T-helper 9 cell (primary cell): ENCODE measurements around the gene CASP5.
"Not testable (repeated sequence)": the region's sequence is repeated elsewhere in the genome, so short reads cannot be mapped to it uniquely, and the experiment has no call there.

ENCODE experiments used
- DNase-seq: peaks from one replicate; pipeline ENCODE4 v3.0.0-alpha.2; 2020
- total RNA-seq, 2 donors: gene quantifications; one replicate each; lab custom pipeline; 2026; lab: John Stamatoyannopoulos, UW

CASP5 gene
- 0 to 0.35 reads per million in 2 donors for total RNA-seq

DNA sequence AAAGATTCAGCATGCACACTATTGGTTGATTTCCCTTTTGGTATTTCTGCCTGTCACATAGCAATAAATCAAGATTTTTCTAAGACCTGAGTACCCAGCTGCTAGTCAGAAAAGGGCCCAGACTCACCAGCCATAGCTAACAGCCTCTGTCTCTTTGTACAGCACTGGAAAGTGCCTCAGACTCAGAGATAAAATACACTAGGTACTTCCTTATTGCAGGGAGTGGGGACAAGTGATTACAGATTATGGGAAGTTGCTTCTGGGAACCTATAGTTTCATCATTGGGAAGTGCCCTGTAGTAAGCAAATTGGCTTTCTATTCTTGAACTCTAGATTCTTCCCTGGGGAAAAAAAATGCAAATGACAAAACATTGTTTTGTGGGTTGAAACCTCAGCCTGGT is at the start of gene CASP5:
Gene CASP5, minus strand, starts transcription at position 166 of the 400 bp plus-strand sequence. Its CDS starts 32 bp downstream, at position 134.
- no peak for DNase-seq

- not testable (repeated sequence) for DNase-seq
Measured at GRCh38 chr11:105072080-105072479, 49.1 kb upstream of the CASP5 start.

DNA sequence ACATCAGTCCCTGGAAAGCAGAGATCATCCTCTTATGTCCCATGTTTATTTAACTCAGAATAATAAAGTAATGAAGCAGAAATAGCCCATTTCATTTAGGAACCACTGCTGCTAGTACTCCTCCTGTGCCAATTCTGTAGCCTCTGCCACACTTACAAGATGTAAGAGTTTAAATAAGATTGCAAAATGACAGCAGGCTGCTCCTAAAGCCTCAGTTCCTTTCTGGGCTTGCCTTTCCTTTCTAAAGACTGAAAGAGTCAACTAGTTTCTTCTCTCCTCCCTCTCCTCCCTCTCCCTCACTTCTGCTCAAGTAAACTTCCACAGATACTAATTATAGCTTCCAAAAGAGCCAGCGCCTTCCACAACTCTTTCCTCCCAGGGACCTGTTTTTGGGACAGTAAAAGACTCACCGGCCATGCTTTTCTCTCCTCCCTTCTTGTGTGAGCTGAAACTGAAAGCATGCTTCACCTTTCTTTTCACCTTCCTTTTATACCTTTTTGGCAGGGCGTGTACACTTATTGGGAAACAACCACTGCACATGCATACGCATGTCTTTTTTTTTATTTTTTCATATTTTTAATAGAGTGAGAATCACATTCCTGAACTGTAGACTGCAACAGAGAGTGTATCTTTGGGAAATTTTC is 48.2 kb upstream of the CASP5 start:
- DNase-seq = no peak

DNA sequence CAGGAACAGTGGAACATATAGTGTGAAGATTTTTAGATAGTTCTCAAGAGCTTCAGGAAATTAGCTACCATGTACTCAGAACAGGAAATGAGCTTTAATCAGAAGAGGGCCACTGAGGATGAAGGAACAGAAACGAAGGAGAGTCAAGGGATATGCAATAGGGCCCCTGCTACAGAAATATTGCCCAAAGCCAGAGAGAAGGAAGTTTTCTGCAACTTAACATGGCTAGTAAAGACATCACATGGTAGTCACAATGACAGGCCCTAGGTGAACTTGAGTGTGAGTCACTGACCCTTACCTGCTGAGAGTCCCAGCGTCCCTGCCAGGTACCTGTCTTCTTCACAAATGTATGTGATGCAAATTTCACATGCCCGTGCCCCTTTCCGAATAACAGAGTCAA is 47.3 kb upstream of the CASP5 start:
- DNase-seq = no peak

DNA sequence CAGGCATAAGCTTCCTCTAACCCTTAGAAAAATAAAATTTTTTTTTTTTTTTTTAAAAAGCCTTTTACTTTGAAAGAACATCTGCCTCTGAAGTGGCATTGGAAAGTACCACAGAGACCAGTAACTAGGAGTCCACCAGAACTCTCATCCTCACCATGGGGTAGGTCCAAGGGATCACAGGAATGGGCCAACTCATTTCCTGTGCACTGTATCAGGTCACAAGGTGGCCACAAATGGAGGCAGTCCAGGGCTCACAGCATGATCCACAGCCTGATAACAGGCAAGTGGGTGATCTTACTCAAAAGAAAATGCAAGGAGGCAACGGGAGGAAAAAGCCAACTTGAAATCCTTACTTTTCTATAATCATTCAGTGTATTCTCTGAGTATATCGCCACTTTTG is 46.8 kb upstream of the CASP5 start:
- DNase-seq = not testable (repeated sequence)

DNA sequence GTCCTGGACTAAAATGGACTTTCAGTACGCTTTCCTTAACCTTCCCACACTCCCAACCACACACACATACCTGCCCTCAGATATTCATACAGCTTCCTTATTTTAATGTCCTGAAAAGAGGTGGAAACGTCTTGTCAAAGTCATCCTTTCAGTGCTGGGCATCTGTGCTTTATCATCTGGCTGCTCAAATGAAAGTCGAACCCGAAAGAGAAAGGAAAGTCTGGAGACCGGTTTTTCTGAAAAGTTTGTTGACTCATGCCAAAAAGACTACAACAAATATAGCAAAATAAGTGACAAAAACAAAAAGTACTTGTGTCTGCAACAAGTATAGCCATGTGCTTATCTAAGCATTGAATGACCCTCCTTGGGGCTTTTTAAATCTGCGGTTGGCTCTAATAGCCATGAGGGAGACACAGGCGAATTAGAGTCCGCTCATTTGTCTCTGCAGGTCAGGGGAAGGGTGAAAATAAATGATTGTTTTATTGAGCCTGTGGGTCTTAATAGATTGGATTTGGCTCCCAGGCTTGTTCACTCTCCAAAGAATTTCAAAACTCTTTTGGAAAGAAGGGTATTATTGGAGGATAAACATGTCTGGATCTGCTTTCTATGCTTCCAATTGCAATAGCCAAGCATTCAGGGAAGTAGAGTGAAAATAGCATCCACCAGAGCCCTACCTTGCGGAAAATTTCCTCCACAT is 40.4 kb upstream of the CASP5 start:
- not testable (repeated sequence) for DNase-seq

DNA sequence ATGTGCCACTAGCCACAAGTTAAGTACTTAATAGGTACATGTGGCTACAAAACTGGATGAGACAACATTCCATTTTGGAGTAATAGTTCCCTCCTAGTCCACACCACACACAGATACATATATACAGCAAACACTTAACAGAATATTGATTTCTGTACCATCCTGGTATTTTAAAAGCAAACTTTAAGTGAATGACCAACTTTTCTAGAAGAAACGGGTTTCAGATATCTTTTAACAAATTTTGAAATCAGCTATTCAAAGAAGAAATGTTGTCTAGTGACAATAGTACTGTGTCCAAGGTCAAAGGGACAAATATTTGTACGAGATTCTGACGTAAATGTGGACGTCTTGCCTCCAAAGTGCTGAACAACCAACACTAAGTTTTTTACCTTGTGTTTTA is 34.5 kb upstream of the CASP5 start:
- DNase-seq = no peak

DNA sequence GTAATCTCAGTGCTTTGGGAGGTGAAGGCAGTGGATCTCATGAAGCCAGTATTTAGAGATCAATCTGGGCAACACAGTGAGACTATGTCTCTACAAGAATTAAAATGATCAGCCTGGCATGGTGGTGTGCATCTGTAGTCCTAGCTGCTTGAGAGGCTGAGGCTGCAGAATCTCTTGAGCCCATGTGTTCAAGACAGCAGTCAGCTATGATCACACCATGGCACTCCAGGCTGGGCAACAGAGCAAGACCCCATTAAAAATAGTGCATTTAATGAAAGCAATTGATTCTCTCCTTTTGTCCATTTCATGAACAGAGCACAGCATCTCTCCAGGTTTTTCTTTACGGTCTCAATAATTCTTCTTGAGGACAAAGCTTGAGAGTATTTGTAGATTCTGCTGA is 33.5 kb upstream of the CASP5 start:
- no peak for DNase-seq

- DNase-seq = no peak
Measured at GRCh38 chr11:105054723-105055493, 31.9 kb upstream of the CASP5 start.

GRCh38 chr11:105052487-105052886 is 29.5 kb upstream of the CASP5 start:
- no peak for DNase-seq

GRCh38 chr11:105051559-105051958 is 28.6 kb upstream of the CASP5 start:
- no peak for DNase-seq

GRCh38 chr11:105049481-105049880 is 26.5 kb upstream of the CASP5 start:
- DNase-seq = no peak

DNA sequence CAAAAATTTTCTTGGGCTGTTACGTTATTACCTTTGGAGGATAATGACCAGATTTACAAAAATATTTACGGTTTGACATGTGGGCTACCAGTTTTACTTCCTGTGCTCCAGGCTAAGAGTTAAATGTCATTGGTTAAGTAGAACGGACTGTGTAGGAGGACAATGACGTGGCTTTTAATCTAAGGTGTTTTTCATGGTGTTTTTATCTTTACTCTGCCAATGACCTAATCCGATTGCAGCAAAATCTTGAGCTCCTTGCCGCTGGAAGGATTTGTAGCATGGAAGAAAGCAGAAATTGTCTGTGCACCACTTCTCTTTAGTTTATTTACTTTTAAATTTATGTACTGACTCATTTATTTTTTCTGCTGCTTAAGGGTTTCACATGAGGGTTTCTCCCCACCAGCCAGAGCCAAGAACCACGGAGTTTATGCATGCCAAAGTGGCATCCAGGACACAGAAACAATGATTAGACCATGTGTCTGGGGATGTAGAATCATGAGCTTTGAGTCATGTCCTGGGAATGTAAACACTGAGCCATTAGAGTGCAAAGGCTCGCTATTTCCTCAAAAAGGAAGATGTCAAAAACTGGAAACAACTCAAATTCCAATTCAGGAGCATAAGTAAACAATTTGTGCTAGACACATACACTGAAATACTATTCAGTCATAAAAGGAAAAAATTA is 24.1 kb upstream of the CASP5 start:
- DNase-seq = no peak

- no peak for DNase-seq
Measured at GRCh38 chr11:105045676-105046296, 22.8 kb upstream of the CASP5 start.

DNA sequence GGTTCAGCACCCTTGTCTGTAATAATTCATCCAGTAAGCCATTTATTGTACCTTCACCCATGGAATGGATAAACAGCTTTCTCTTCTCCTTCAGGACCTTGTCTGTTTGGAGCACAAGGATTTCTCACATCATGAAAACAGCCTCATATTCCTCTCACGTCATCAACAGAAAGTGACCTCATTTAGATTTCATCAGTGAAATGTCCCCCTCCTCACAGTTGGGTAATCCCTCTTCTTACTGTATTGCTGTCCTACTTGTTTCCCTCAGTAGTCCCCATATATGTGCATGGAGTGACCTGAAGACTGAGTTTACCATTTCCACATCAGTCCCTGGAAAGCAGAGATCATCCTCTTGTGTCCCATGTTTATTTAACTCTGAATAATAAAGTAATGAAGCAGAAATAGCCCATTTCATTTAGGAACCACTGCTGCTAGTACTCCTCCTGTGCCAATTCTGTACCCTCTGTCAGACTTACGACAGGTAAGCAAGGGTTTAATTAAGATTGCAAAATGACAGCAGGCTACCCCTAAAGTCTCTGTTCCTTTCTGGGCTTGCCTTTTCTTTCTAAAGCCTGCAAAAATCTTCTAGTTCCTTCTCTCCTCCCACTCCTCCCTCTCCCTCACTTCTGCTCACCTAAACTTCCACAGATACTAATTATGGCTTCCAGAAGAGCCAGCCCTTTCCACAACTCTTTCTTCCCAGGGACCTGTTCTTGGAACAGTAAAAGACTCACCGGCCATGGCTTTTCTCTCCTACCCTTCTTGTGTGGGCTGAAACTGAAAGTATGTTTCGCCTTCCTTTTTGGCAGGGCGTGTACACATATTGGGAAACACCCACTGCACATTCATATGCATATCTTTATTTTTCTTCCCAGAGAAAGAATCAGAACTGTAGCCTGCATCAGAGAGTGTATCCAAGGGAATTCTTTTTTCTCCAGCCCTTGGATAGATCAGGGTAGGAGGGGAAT is 21.9 kb upstream of the CASP5 start, which contains the start of gene CARD16:
Gene CARD16, minus strand, starts transcription at position 779 of the 968 bp plus-strand sequence. Its CDS starts 38 bp downstream, at position 741.
- DNase-seq = not testable (repeated sequence)

DNA sequence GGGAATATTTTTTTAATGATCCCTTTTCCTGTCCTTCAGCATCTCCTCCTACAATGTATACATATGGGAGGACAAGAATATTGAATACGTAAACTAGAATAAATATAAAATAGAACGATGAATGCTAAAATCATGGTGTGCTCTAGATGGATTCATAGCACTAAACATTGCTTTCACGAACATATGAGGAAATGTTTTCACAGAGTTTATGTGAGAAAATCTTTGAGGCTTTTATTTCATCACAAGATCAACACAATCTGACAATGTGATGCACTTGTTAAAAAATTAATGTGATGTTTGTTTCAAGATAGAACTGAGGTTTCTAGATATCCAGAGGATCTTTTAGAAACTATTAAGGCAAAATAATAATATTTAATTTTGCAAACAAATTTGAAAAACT is 19.2 kb upstream of the CASP5 start:
- no peak for DNase-seq

DNA sequence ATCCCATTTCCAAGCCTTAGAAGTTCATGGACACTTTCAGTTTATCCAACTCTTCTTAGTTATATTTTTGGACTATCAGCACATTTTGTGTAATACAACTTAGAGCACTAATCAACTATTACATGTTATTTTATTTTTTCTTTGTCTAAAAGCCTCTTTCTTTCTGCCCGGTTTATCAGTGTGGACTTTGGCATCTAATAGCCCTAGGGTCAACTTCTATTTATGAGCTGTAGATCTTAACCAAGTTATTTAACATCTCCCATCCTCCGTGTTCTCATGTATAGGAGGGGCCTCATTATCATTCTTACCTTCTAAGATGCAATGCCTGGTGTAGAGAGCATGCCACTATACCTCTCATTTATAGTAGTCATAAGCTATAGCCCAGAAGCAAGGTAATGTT is 17.7 kb upstream of the CASP5 start:
- no peak for DNase-seq

GRCh38 chr11:105034813-105035620 is 12.0 kb upstream of the CASP5 start, which contains the start of gene CASP1:
TSS of gene CASP1 (minus strand) at chr11:105035144. CDS start at chr11:105035113, 31 bp downstream.
- no peak for DNase-seq

DNA sequence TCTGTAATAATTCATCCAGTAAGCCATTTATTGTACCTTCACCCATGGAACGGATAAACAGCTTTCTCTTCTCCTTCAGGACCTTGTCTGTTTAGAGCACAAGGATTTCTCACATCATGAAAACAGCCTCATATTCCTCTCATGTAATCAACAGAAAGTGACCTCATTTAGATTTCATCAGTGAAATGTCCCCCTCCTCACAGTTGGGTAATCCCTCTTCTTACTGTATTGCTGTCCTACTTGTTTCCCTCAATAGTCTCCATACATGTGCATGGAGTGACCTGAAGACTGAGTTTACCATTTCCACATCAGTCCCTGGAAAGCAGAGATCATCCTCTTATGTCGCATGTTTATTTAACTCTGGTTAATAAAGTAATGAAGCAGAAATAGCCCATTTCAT is 11.4 kb upstream of the CASP5 start:
- not testable (repeated sequence) for DNase-seq

DNA sequence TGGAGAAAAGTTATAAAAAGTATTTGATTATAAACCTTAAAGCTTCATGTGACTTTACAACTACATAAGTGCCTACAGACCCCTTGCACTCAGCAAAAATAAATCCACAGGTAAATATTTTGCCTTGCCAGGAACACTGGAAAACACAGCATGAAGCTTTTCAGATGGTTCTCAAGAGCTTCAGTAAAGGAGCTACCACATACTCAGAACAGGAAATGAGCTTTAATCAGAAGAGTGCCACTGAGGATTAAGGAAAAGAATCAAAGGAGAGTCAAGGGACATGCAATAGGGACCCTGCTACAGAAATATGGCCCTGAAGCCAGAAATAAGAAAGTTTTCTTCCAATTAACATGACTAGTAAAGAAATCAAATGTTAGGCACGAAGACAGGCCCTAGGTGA is 10.8 kb upstream of the CASP5 start:
- no peak for DNase-seq
